ENCODE measurements around the gene REG1A. TPM values are rescaled to one million over a fixed set of nuclear protein-coding genes. Genes with fewer than 3 reads are reported as not detected.

The REG1A gene
- total RNA-seq, 1 donor from 2014 or later = not detected

- DNase-seq (ENCODE audit: low read depth) = no peak
Measured at GRCh38 chr2:79124907-79125720, 4.8 kb downstream of the REG1A start.

- no peak for DNase-seq (ENCODE audit: low read depth)
Measured at GRCh38 chr2:79125721-79125985, 5.4 kb downstream of the REG1A start.

GRCh38 chr2:79128406-79128805, 8.1 kb downstream of the REG1A start:
- no peak for DNase-seq (ENCODE audit: low read depth)

- DNase-seq (ENCODE audit: low read depth) = no peak
Measured at GRCh38 chr2:79129260-79129659, 9.0 kb downstream of the REG1A start.

- no peak for DNase-seq (ENCODE audit: low read depth)
Measured at GRCh38 chr2:79129804-79130203, 9.5 kb downstream of the REG1A start.

GRCh38 chr2:79131687-79132086, 11.4 kb downstream of the REG1A start:
- DNase-seq (ENCODE audit: low read depth) = no peak

- no peak for DNase-seq (ENCODE audit: low read depth)
Measured at GRCh38 chr2:79138385-79138784, 18.1 kb downstream of the REG1A start.

- DNase-seq (ENCODE audit: low read depth) = no peak
Measured at GRCh38 chr2:79139423-79139822, 19.1 kb downstream of the REG1A start.

- DNase-seq (ENCODE audit: low read depth) = no peak
Measured at GRCh38 chr2:79155826-79156476, 35.7 kb downstream of the REG1A start.

GRCh38 chr2:79159030-79159429, 38.7 kb downstream of the REG1A start:
- no peak for DNase-seq (ENCODE audit: low read depth)

GRCh38 chr2:79159653-79160052, 39.4 kb downstream of the REG1A start, which contains the start of gene REG3A:
Gene REG3A (minus strand): TSS chr2:79159753. CDS start chr2:79159405, 348 bp downstream.
- no peak for DNase-seq (ENCODE audit: low read depth)

- no peak for DNase-seq (ENCODE audit: low read depth)
Measured at GRCh38 chr2:79162132-79162531, 41.8 kb downstream of the REG1A start.

GRCh38 chr2:79162801-79163200, 42.5 kb downstream of the REG1A start:
- no peak for DNase-seq (ENCODE audit: low read depth)

GRCh38 chr2:79171348-79171958, 51.2 kb downstream of the REG1A start:
- DNase-seq (ENCODE audit: low read depth) = no peak

Other genes starting within 250 kb of the REG1A start
- gene REG3G, start 94.8 kb upstream of the REG1A start, total RNA-seq = not detected in 2 replicates
- not detected in 2 replicates for gene REG1B, start 32.5 kb upstream of the REG1A start, total RNA-seq
- not detected in 2 replicates for gene REG3A, start 39.3 kb downstream of the REG1A start, total RNA-seq

Data from myocyte (in vitro differentiated cells).